ENCODE results near the gene SAMD7.

The SAMD7 gene

GRCh38 chr3:169867584-169868210, 43.7 kb upstream of the SAMD7 start:
- TF ChIP-seq SIN3A (IDR thresholded peaks at IDR 0.05; ENCODE audit: borderline replicate concordance, insufficient read depth, low read length): no peak
- TF ChIP-seq POLR2AphosphoS5 (IDR thresholded peaks at IDR 0.05; ENCODE audit: low read depth, low read length): no peak
- TF ChIP-seq FOXP2 (optimal IDR thresholded peaks at IDR 0.05; ENCODE audit: borderline replicate concordance, extremely low read depth, extremely low read length, insufficient read depth): no peak
- TF ChIP-seq REST (IDR thresholded peaks at IDR 0.05; ENCODE audit: insufficient read depth in 1 of 2, low read depth in 2 of 2, low read length in 2 of 2): no peak
- TF ChIP-seq TAF1 (IDR thresholded peaks at IDR 0.05; ENCODE audit: borderline replicate concordance, insufficient read depth, low read length): no peak

GRCh38 chr3:169868369-169868768, 43.0 kb upstream of the SAMD7 start:
- TF ChIP-seq REST (IDR thresholded peaks at IDR 0.05; ENCODE audit: insufficient read depth in 1 of 2, low read depth in 2 of 2, low read length in 2 of 2): no peak
- no peak for TF ChIP-seq POLR2AphosphoS5 (IDR thresholded peaks at IDR 0.05; ENCODE audit: low read depth, low read length)
- no peak for TF ChIP-seq TAF1 (IDR thresholded peaks at IDR 0.05; ENCODE audit: borderline replicate concordance, insufficient read depth, low read length)
- no peak for TF ChIP-seq SIN3A (IDR thresholded peaks at IDR 0.05; ENCODE audit: borderline replicate concordance, insufficient read depth, low read length)
- TF ChIP-seq FOXP2 (optimal IDR thresholded peaks at IDR 0.05; ENCODE audit: borderline replicate concordance, extremely low read depth, extremely low read length, insufficient read depth): no peak

- TF ChIP-seq FOXP2 (optimal IDR thresholded peaks at IDR 0.05; ENCODE audit: borderline replicate concordance, extremely low read depth, extremely low read length, insufficient read depth): no peak
- no peak for TF ChIP-seq SIN3A (IDR thresholded peaks at IDR 0.05; ENCODE audit: borderline replicate concordance, insufficient read depth, low read length)
- no peak for TF ChIP-seq REST (IDR thresholded peaks at IDR 0.05; ENCODE audit: insufficient read depth in 1 of 2, low read depth in 2 of 2, low read length in 2 of 2)
- TF ChIP-seq POLR2AphosphoS5 (IDR thresholded peaks at IDR 0.05; ENCODE audit: low read depth, low read length): no peak
- no peak for TF ChIP-seq TAF1 (IDR thresholded peaks at IDR 0.05; ENCODE audit: borderline replicate concordance, insufficient read depth, low read length)
Measured at GRCh38 chr3:169869484-169870220, 41.7 kb upstream of the SAMD7 start, which contains the start of gene LRRC31. TSS of gene LRRC31 (minus strand) at chr3:169869935. CDS start at chr3:169869807, 128 bp downstream.

GRCh38 chr3:169871129-169871886, 40.1 kb upstream of the SAMD7 start:
- no peak for TF ChIP-seq FOXP2 (optimal IDR thresholded peaks at IDR 0.05; ENCODE audit: borderline replicate concordance, extremely low read depth, extremely low read length, insufficient read depth)
- TF ChIP-seq SIN3A (IDR thresholded peaks at IDR 0.05; ENCODE audit: borderline replicate concordance, insufficient read depth, low read length): no peak
- no peak for TF ChIP-seq REST (IDR thresholded peaks at IDR 0.05; ENCODE audit: insufficient read depth in 1 of 2, low read depth in 2 of 2, low read length in 2 of 2)
- TF ChIP-seq POLR2AphosphoS5 (IDR thresholded peaks at IDR 0.05; ENCODE audit: low read depth, low read length): no peak
- no peak for TF ChIP-seq TAF1 (IDR thresholded peaks at IDR 0.05; ENCODE audit: borderline replicate concordance, insufficient read depth, low read length)
